Adrenal gland (tissue), 5 donors: ENCODE results near the gene ABI3BP.

Experiments
- POLR2A ChIP-seq, 2 donors: fragments of 450-650 bp; IDR thresholded peaks; one replicate each; pipeline ENCODE4 v1.6.1; 2017; ENCODE audit warnings: antibody characterized with exemption in 2 of 2, mild to moderate bottlenecking in 2 of 2, moderate library complexity in 1 of 2
- TF ChIP-seq, protein P1 (sequence below), 6 experiments: fragments of 450-650 bp in 4 of 6; fragments of 200-600 bp in 2 of 6; sonication (generic) in 1 of 6; IDR thresholded peaks; 1 replicate in 5 of 6; 2 replicates in 1 of 6; pipeline versions ENCODE4 v1.5.1 to v1.8.0; 2016 to 2021; ENCODE audit warnings: antibody characterized with exemption in 6 of 6, mild to moderate bottlenecking in 2 of 6, moderate library complexity in 1 of 6
- donor health status: DM: no; HTN: no; CAD: no.

- TF ChIP-seq, protein P1, sequence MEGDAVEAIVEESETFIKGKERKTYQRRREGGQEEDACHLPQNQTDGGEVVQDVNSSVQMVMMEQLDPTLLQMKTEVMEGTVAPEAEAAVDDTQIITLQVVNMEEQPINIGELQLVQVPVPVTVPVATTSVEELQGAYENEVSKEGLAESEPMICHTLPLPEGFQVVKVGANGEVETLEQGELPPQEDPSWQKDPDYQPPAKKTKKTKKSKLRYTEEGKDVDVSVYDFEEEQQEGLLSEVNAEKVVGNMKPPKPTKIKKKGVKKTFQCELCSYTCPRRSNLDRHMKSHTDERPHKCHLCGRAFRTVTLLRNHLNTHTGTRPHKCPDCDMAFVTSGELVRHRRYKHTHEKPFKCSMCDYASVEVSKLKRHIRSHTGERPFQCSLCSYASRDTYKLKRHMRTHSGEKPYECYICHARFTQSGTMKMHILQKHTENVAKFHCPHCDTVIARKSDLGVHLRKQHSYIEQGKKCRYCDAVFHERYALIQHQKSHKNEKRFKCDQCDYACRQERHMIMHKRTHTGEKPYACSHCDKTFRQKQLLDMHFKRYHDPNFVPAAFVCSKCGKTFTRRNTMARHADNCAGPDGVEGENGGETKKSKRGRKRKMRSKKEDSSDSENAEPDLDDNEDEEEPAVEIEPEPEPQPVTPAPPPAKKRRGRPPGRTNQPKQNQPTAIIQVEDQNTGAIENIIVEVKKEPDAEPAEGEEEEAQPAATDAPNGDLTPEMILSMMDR (IDR thresholded peaks at IDR 0.05): no peak
- TF ChIP-seq POLR2A (IDR thresholded peaks at IDR 0.05): no peak
These were observed 155.1 kb downstream of the ABI3BP start for GRCh38 chr3:100838157-100838556.
